OCI-LY3 (cell line): ENCODE results near the gene CPXM2.

Experiments used
- EZH2phosphoT487 ChIP-seq: fragments of 200-600 bp; shearing (Covaris generic); IDR thresholded peaks from 2 replicates; pipeline ENCODE4 v1.6.1; 2018; ENCODE audit warnings: antibody characterized with exemption, mixed run types, low read depth
- TF ChIP-seq, protein P1 (sequence below): fragments of 200-600, 300-600 bp; sonication (generic); IDR thresholded peaks from 2 replicates; pipeline ENCODE4 v1.5.1; 2014; ENCODE audit warnings: antibody characterized with exemption, low read length, low read depth

DNA sequence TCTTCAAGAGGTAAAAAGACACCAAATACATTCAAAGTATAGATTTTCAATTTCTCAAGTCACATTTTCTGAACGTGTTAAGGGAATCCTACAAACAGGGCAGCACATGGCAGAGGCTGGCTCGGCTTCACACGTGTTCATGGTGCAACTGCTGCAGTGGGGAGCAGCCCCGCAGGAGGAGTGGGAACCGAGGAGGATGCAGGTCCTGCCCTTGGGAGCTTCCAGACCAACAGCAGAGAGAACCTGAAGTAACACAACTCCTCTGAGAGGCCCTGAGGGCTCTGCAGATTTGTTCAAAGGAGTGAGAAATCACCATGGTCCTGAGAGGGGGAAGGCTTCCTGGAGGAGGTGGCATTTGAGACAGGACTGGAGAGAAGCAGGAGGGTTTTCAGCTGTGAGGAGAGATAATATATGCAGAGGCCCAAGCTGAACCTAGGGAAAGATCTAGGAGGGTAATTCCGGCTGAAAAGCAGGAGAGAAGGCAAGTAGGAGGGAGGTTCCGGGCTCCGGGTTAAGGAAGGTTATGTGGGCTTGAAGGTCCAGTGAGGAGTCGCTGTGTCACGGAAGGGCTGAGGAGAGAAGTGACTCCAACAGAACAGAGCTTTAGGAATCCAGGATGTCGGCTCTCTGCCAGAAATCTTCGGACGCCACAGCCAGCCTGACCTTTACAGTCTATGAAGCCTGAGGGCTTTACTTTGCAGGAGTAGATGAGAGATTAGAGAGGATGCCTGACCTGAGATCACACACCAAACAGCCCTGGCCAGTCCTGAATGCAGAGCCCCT lies 148.0 kb downstream of the CPXM2 start:
- TF ChIP-seq, protein P1, sequence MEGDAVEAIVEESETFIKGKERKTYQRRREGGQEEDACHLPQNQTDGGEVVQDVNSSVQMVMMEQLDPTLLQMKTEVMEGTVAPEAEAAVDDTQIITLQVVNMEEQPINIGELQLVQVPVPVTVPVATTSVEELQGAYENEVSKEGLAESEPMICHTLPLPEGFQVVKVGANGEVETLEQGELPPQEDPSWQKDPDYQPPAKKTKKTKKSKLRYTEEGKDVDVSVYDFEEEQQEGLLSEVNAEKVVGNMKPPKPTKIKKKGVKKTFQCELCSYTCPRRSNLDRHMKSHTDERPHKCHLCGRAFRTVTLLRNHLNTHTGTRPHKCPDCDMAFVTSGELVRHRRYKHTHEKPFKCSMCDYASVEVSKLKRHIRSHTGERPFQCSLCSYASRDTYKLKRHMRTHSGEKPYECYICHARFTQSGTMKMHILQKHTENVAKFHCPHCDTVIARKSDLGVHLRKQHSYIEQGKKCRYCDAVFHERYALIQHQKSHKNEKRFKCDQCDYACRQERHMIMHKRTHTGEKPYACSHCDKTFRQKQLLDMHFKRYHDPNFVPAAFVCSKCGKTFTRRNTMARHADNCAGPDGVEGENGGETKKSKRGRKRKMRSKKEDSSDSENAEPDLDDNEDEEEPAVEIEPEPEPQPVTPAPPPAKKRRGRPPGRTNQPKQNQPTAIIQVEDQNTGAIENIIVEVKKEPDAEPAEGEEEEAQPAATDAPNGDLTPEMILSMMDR, result no peak
- TF ChIP-seq EZH2phosphoT487, result no peak
